ENCODE results near the gene DRD5.
"Not testable (repeated sequence)": the region's sequence is repeated elsewhere in the genome, so short reads cannot be mapped to it uniquely, and the experiment has no call there.

Gene DRD5

DNA sequence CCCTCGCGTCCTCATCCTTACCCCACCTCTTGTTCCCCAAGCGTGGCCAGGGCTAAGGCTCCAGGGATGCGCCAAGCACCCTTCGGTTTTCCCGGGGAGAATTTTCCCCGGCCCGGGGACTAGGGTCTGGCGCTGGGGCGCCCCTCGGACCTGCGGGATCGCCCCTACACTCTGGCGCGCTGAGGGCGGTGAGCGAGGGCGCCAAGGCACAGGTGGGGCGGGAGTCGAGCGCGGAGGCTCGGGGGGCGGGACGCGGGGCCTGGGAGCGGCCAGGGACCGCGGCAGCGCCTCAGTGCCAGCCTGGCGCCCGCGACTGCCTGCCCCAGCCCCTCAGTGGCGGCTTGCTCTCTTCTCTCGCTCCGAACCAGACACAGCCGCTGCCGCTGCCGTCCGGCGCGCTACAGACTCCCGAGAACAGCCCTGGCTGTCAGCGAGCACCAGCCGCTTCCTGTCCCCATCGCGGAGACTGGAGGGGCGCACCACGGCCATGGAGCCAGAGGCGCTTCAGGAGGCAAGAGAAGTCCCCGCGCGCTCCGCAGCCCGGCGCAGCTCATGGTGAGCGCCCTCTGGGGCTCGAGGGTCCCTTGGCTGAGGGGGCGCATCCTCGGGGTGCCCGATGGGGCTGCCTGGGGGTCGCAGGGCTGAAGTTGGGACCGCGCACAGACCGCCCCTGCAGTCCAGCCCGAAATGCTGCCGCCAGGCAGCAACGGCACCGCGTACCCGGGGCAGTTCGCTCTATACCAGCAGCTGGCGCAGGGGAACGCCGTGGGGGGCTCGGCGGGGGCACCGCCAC lies at the start of gene DRD5:
Gene DRD5, plus strand, starts transcription at position 292 of the 793 bp plus-strand sequence. Its CDS starts 396 bp downstream, at position 688.
- DNase-seq (ENCODE audit: insufficient read length, low spot score) (no peak), FAIRE-seq (no peak)

GRCh38 chr4:9732256-9732655 lies 49.2 kb upstream of the DRD5 start:
- not testable (repeated sequence) for DNase-seq (ENCODE audit: insufficient read length, low spot score); FAIRE-seq

DNA sequence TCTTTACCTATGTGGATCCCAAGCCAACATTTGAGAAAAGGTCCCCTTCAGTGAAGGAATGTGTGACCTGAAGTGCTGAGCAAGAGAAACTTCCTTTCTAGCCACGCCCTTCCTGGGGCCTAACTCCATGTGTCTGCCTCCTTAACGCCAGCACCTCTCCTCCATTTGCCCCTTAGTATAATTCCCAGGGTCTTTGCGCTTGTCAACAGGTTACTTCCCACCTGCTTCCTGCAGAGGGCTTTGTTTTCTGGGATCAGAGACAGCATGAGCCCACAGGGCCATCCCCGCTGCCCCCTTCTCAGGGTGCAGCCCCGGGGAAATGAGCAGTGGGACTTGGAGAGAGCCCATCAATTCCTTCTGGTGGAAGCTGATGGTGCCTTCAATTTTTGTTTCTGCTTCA lies 45.9 kb upstream of the DRD5 start:
- FAIRE-seq (no peak), DNase-seq (ENCODE audit: insufficient read length, low spot score) (no peak)

- not testable (repeated sequence) for FAIRE-seq; DNase-seq (ENCODE audit: insufficient read length, low spot score)
These were observed 44.2 kb upstream of the DRD5 start for GRCh38 chr4:9737280-9737679.

- not testable (repeated sequence) for DNase-seq (ENCODE audit: insufficient read length, low spot score); FAIRE-seq
These were observed 37.6 kb upstream of the DRD5 start for GRCh38 chr4:9743789-9744188.

DNA sequence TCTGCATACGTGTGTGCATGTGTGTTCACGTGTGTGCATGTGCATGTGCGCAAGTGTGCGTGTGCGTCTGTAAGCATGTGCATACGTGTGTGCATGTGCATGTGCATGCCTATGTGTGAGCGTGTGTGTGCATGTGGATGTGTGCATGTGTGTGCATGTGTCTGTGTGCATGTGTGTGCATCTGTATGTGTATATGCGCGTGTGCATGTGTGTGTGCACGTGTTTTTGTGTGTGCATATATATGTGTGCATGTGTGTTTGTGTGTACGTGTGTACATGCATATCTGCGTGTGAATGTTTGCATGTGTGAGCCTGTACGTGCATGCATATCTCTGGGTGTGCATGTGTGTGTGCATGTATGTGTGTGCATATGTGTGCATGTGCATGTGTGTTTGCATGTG lies 35.7 kb upstream of the DRD5 start:
- DNase-seq (ENCODE audit: insufficient read length, low spot score) (no peak), FAIRE-seq (no peak)

DNA sequence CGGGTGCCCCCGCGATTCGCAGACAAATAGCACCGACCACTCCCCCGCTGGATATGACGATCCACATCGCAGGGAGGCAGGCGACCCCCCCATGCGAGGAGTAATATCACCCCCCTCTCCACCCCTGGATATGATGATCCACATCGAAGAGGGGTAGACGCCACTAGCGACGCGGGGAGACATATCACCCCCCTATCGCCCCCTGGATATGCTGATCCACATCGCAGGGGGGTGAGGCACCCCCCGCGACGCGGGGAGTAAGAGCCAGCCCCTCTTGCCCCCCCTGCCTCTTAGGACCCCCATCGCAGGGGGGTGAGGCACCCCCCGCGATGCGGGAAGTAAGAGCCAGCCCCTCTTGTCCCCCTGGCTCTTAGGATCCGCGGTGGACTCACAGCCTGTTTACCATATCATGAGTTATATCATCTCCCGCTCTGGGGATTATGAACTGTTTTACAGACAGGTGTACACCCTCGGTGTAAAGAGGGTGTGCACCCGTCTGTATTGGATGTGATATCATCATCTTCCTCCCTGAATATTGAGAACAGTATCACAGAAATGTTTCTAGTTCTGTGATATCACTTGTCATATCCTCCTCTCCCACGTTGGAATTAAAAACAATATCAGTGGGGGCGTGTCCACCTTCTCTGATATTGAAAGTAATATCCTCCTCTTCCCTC lies 22.7 kb upstream of the DRD5 start:
- DNase-seq (ENCODE audit: insufficient read length, low spot score) (no peak), FAIRE-seq (no peak)

DNA sequence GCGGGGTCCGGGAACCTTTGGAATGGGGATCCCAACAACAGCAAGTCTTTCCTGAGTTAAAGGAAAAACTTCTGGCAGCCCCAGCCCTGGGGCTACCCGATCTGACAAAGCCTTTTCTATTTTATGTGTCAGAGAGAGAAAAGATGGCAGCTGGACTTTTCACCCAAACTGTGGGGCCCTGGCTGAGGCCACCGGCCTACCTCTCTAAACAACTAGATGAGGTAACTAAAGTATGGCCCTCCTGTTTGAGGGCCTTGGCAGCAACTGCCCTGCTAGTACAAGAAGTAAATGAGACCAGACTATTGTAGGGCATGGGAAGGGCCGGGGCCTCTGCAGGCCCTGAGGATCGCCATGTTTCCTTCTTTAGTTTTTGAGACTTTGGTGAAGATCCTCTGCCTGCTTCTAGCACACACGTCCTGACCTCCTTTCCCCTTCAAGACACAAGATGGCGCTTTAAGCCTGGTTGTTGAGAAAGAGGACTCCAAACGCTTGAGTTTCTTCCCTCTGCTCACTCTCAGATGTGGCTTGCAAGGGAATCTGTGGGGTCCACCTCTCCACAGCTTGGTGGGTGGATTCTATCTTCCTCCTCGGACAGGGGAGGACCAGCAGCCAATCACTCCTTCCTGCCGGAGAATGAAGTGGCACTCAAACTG lies 18.5 kb upstream of the DRD5 start:
- DNase-seq (ENCODE audit: insufficient read length, low spot score) (peak; percentile 57), FAIRE-seq (peak; percentile 89)

GRCh38 chr4:9764155-9764696 lies 17.2 kb upstream of the DRD5 start:
- FAIRE-seq, result no peak
- no peak for DNase-seq (ENCODE audit: insufficient read length, low spot score)

DNA sequence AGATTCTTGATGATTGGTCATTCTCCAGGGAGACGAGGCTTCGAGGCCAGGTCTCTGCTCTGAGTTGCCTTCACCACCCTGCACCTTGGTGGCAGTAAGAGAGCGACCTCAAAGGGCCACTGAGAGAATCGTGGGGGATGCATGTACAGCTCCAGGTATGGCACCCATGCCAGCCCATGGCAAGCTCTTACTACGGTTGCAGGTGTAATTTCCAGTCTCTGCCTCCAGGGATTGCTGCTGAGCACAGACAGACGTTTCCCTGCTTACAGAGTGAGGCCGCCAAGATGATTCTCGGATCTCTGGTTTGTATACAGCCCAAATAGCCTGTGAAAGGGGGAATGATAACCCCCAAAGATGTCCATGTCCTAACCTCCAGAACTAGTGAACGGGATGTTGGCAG lies 16.3 kb upstream of the DRD5 start:
- FAIRE-seq, result no peak
- peak; percentile 12 for DNase-seq (ENCODE audit: insufficient read length, low spot score)

GRCh38 chr4:9769321-9769720 lies 12.1 kb upstream of the DRD5 start:
- no peak for FAIRE-seq
- no peak for DNase-seq (ENCODE audit: insufficient read length, low spot score)

DNA sequence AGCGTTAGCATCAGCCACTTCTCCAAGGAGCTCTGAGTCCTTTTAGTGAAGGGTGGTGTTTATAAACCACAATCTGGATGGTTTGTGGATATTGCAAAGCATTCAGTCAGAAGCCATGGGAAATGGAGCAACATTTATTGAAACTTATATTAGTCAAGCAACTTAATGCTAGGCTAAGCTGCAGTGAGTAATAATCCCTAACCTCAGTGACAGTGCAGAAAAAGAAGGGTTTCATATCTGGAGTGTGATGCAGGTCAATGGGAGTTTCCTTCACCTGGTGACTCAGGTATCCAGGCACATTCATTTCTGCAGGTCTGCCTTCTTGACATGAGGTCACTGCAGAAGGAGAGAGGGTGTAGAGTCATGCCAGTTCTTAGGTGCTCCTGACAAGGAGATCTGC lies 10.4 kb upstream of the DRD5 start:
- DNase-seq (ENCODE audit: insufficient read length, low spot score) (no peak), FAIRE-seq (no peak)

- FAIRE-seq (no peak), DNase-seq (ENCODE audit: insufficient read length, low spot score) (no peak)
These were observed 8.0 kb upstream of the DRD5 start for GRCh38 chr4:9773471-9773870.

GRCh38 chr4:9782136-9782436 lies 652 bp downstream of the DRD5 start:
- FAIRE-seq, result no peak
- DNase-seq (ENCODE audit: insufficient read length, low spot score), result no peak

DNA sequence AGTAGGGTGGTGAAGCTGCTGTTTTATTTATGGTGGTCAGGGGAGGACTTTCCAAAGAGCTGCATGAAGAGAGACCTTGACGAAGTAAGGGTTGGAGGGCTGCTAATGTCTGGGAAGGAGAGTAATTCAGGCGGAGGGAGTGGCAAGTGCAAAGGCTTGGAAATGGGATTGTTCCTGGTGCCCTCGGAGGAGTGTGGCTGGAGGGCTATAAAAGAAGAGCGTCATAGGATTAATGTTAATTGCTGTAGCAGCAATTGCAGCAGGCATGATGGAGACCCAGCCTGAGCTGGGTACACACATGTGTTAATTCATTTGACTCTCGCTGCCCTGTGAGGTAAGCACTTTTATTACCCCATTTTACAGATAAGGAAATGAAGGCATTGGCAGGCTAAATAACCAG lies 4.5 kb downstream of the DRD5 start:
- DNase-seq (ENCODE audit: insufficient read length, low spot score); FAIRE-seq: not testable (repeated sequence)

- DNase-seq (ENCODE audit: insufficient read length, low spot score) (no peak), FAIRE-seq (no peak)
These were observed 10.9 kb downstream of the DRD5 start for GRCh38 chr4:9792381-9792780.

DNA sequence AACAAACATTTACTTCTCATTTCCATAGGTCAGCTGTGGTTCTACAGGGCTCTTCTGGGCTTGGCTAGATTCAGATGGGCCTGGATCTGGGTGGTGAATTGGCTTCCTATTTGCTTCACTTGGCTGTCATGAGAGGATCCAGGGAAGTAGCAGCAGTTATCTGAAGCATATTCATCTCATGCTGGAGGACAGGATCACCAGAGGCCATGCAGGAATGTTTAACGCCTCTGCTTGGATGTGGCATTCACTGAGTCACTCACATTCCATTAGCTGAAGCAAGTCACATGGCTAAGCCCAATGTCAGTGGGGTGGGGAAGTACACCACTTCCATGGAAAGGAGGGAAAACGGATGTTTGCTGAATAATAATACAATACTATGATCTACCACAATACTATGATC lies 15.2 kb downstream of the DRD5 start:
- not testable (repeated sequence) for FAIRE-seq; DNase-seq (ENCODE audit: insufficient read length, low spot score)

GRCh38 chr4:9800848-9801247 lies 19.4 kb downstream of the DRD5 start:
- no peak for DNase-seq (ENCODE audit: insufficient read length, low spot score)
- FAIRE-seq, result no peak

- FAIRE-seq, result no peak
- no peak for DNase-seq (ENCODE audit: insufficient read length, low spot score)
These were observed 23.5 kb downstream of the DRD5 start for GRCh38 chr4:9804918-9805317.

- no peak for FAIRE-seq
These were observed 26.6 kb downstream of the DRD5 start for GRCh38 chr4:9808077-9808476.

DNA sequence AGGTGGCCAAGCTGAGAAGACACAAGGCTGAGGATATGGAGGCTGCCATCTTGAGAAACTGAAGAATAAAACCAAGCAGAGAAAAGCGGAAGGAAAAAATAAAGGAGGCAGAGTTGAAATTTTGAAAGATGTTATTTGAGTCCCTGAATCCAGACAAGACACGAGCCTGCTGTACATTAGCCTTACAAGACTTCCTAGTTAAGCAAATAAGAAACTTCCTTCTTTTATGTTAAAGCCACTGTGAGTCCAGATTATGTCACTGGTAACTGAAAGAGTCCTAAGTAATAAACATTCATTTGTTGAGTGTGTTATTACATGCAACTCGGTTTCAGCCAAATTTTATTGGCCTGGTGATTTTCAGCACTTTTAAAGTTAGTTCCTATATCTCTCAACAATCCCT lies 30.4 kb downstream of the DRD5 start:
- no peak for FAIRE-seq
- DNase-seq (ENCODE audit: insufficient read length, low spot score), result no peak

More at GRCh38 chr4:9808077-9808476, 26.6 kb downstream of the DRD5 start:
- DNase-seq (ENCODE audit: insufficient read length, low spot score), result no peak
